H1 (cell line): ENCODE results near the gene CHD5. TPM values are rescaled to one million over a fixed set of nuclear protein-coding genes. Genes with fewer than 3 reads are reported as not detected.

Experiments used
- CTCF ChIA-PET: fragments of 300-600 bp; sonication (Branson Sonifier 250); formaldehyde crosslinking; loops from one replicate; lab custom pipeline; 2021; ENCODE audit not compliant: partially characterized antibody; lab: Charles Lee
- POLR2A ChIA-PET: fragments of 300-600 bp; sonication (Branson Sonifier 250); formaldehyde crosslinking; loops from one replicate; lab custom pipeline; 2021; ENCODE audit warnings: inconsistent platforms; ENCODE audit not compliant: partially characterized antibody; lab: Charles Lee
- DNase-seq, 2 experiments: peaks; one replicate each; pipeline versions ENCODE4 v3.0.0 to v3.0.0-alpha.2; 2010 to 2022; ENCODE audit warnings: low spot score in 2 of 2, low read depth in 1 of 2, mixed read lengths in 1 of 2
- FAIRE-seq: peaks from 2 replicates; lab custom pipeline; 2011; peaks lifted over from hg19 to GRCh38; lab: Jason Lieb, UNC
- H2AFZ ChIP-seq: 2 replicates; pipeline ENCODE4 v1.8.1; 2012; ENCODE audit warnings: low read length, inconsistent platforms
- H2AK5ac ChIP-seq: 2 replicates; pipeline ENCODE4 v1.6.1; 2013; ENCODE audit warnings: low read depth, low read length
- H2BK120ac ChIP-seq: replicated peaks from 2 replicates; pipeline ENCODE3; 2013; ENCODE audit warnings: low read depth, low read length, inconsistent platforms
- H2BK12ac ChIP-seq: 2 replicates; pipeline ENCODE4 v1.6.1; 2013; ENCODE audit warnings: low read depth, low read length
- H2BK15ac ChIP-seq: 2 replicates; pipeline ENCODE4 v1.6.1; 2013; ENCODE audit warnings: low read length
- H2BK20ac ChIP-seq: 2 replicates; pipeline ENCODE4 v1.6.1; 2013; ENCODE audit warnings: low read length
- H2BK5ac ChIP-seq: 2 replicates; pipeline ENCODE4 v1.6.1; 2013; ENCODE audit warnings: low read depth, low read length
- H3K14ac ChIP-seq: 2 replicates; pipeline ENCODE4 v1.6.1; 2013; ENCODE audit warnings: inconsistent platforms; ENCODE audit not compliant: insufficient read length
- H3K18ac ChIP-seq: 2 replicates; pipeline ENCODE4 v1.6.1; 2013; ENCODE audit warnings: low read length; ENCODE audit errors: extremely low read depth
- H3K23ac ChIP-seq: 2 replicates; pipeline ENCODE4 v1.6.1; 2013; ENCODE audit warnings: inconsistent platforms; ENCODE audit not compliant: insufficient read length
- H3K23me2 ChIP-seq: 2 replicates; pipeline ENCODE4 v1.6.1; 2013; ENCODE audit warnings: low read depth, low read length
- H3K27ac ChIP-seq: 2 replicates; pipeline ENCODE4 v1.6.1; 2011; ENCODE audit warnings: low read depth, low read length, inconsistent platforms
- H3K27me3 ChIP-seq, 4 experiments: replicated peaks in 1 of 4; 1 replicate in 1 of 4; 2 replicates in 3 of 4; pipeline versions ENCODE4 v1.6.1 to v1.8.1; 2011 to 2013; ENCODE audit warnings: low read length in 3 of 4, mild to moderate bottlenecking in 3 of 4, inconsistent platforms in 2 of 4, mixed read lengths in 2 of 4, moderate library complexity in 1 of 4; ENCODE audit not compliant: control insufficient read depth in 3 of 4, insufficient read depth in 3 of 4; ENCODE audit errors: extremely low read depth in 1 of 4
- H3K36me3 ChIP-seq, 4 experiments: 2 replicates each; pipeline versions ENCODE4 v1.6.1 to v1.8.1; 2011 to 2013; ENCODE audit warnings: mild to moderate bottlenecking in 4 of 4, low read length in 3 of 4, moderate library complexity in 2 of 4, control low read depth in 1 of 4, inconsistent platforms in 1 of 4; ENCODE audit not compliant: insufficient read depth in 4 of 4, control insufficient read depth in 2 of 4
- H3K4ac ChIP-seq: replicated peaks from 2 replicates; pipeline ENCODE3; 2013; ENCODE audit warnings: low read length, low read depth, mixed read lengths, inconsistent platforms; ENCODE audit not compliant: insufficient read length
- H3K4me1 ChIP-seq, 4 experiments: replicated peaks in 1 of 4; 1 replicate in 1 of 4; 2 replicates in 3 of 4; pipeline versions ENCODE4 v1.6.1 to v1.8.1; 2011 to 2013; ENCODE audit warnings: low read length in 3 of 4, inconsistent platforms in 2 of 4, mixed read lengths in 1 of 4; ENCODE audit not compliant: insufficient read depth in 4 of 4, control insufficient read depth in 3 of 4
- H3K4me2 ChIP-seq, 2 experiments: 2 replicates each; pipeline versions ENCODE4 v1.6.1 to v1.8.1; 2011 to 2013; ENCODE audit warnings: low read depth in 2 of 2, low read length in 2 of 2, control low read depth in 1 of 2, inconsistent platforms in 1 of 2, mild to moderate bottlenecking in 1 of 2; ENCODE audit not compliant: insufficient read depth in 1 of 2
- H3K4me3 ChIP-seq, 4 experiments: fragments of 200-600, 300-600 bp in 1 of 4; sonication (generic), shearing (Covaris generic), sonication (Bioruptor Twin) in 1 of 4; 2 replicates each; pipeline versions ENCODE4 v1.5.1 to v1.8.1; 2011 to 2016; ENCODE audit warnings: low read length in 4 of 4, low read depth in 3 of 4, control low read depth in 2 of 4, inconsistent platforms in 2 of 4, mild to moderate bottlenecking in 2 of 4, mixed read lengths in 1 of 4, moderate library complexity in 1 of 4; ENCODE audit not compliant: insufficient read depth in 2 of 4; ENCODE audit errors: extremely low read depth in 1 of 4
- H3K56ac ChIP-seq: replicated peaks from 2 replicates; pipeline ENCODE3; 2013; ENCODE audit warnings: low read depth, mild to moderate bottlenecking, mixed read lengths, low read length, inconsistent platforms; ENCODE audit not compliant: insufficient read length
- H3K79me1 ChIP-seq: 2 replicates; pipeline ENCODE4 v1.6.1; 2013; ENCODE audit warnings: low read depth, low read length, control low read depth
- H3K79me2 ChIP-seq, 2 experiments: 2 replicates each; pipeline versions ENCODE4 v1.6.1 to v1.8.1; 2012 to 2013; ENCODE audit warnings: low read length in 2 of 2, mild to moderate bottlenecking in 2 of 2, inconsistent platforms in 1 of 2; ENCODE audit not compliant: insufficient read depth in 2 of 2, control insufficient read depth in 1 of 2
- H3K9ac ChIP-seq, 4 experiments: replicated peaks in 1 of 4; 1 replicate in 1 of 4; 2 replicates in 3 of 4; pipeline versions ENCODE4 v1.6.1 to v1.8.1; 2011 to 2013; ENCODE audit warnings: low read depth in 3 of 4, low read length in 3 of 4, control low read depth in 2 of 4, mild to moderate bottlenecking in 2 of 4, moderate library complexity in 2 of 4, inconsistent platforms in 1 of 4; ENCODE audit errors: extremely low read depth in 1 of 4
- H3K9me3 ChIP-seq, 2 experiments: 2 replicates each; pipeline versions ENCODE4 v1.6.1 to v1.8.1; 2012 to 2013; ENCODE audit warnings: mild to moderate bottlenecking in 2 of 2, moderate library complexity in 2 of 2, control low read depth in 1 of 2, inconsistent platforms in 1 of 2, low read depth in 1 of 2, low read length in 1 of 2, mixed read lengths in 1 of 2; ENCODE audit not compliant: insufficient read depth in 2 of 2
- H4K20me1 ChIP-seq, 2 experiments: replicated peaks in 1 of 2; 2 replicates each; pipeline versions ENCODE3 to v1.8.1; 2011 to 2013; ENCODE audit warnings: inconsistent platforms in 2 of 2, low read length in 2 of 2, mild to moderate bottlenecking in 1 of 2; ENCODE audit not compliant: insufficient read depth in 2 of 2, control insufficient read depth in 1 of 2
- H4K5ac ChIP-seq: 2 replicates; pipeline ENCODE4 v1.6.1; 2013; ENCODE audit warnings: low read length, low read depth, mixed read lengths, inconsistent platforms; ENCODE audit not compliant: insufficient read length
- H4K8ac ChIP-seq: 2 replicates; pipeline ENCODE4 v1.8.0; 2013; ENCODE audit warnings: mild to moderate bottlenecking, moderate library complexity, low read length, inconsistent platforms; ENCODE audit not compliant: insufficient read depth; ENCODE audit errors: extremely low read depth
- H4K91ac ChIP-seq: replicated peaks from 2 replicates; pipeline ENCODE3; 2013; ENCODE audit warnings: low read length, mixed read lengths, inconsistent platforms; ENCODE audit not compliant: insufficient read length
- JUND ChIP-seq: IDR thresholded peaks from 2 replicates; pipeline ENCODE4 v1.6.1; 2011; ENCODE audit warnings: mild to moderate bottlenecking, improper control_type of control experiment, low read length
- KDM5A ChIP-seq: fragments of 200-600 bp; IDR thresholded peaks from 2 replicates; pipeline ENCODE4 v1.7.1; 2012; ENCODE audit warnings: mild to moderate bottlenecking, low read length, inconsistent platforms, mixed read lengths
- SP4 ChIP-seq: IDR thresholded peaks from 2 replicates; pipeline ENCODE4 v1.6.1; 2012; ENCODE audit warnings: low read length, inconsistent platforms
- WGBS, 2 experiments: shearing (Covaris generic) in 1 of 2; methylation state at CpG; one replicate each; pipeline versions ENCODE4 v1.1.6 to v1.1.7; 2013 to 2015; ENCODE audit warnings: low lambda C conversion rate in 2 of 2, mixed read lengths in 2 of 2, inconsistent platforms in 1 of 2, low coverage in 1 of 2, missing lambda C conversion rate in 1 of 2; ENCODE audit not compliant: insufficient replicate concordance in 2 of 2, insufficient coverage in 1 of 2, insufficient read length in 1 of 2; ENCODE audit errors: extremely low coverage in 1 of 2, missing lambda C conversion rate in 1 of 2; 5-methylcytosine and 5-hydroxymethylcytosine counted together
- polyA plus RNA-seq, 7 experiments: library from polyadenylated mRNA; depleted of rRNA in 3 of 7; stranded (reverse) in 5 of 7; unstranded in 2 of 7; fragments of >200 nt in 5 of 7; fragments of 200-250 nt in 2 of 7; gene quantifications; 1 replicate in 5 of 7; 2 replicates in 1 of 7; 4 replicates in 1 of 7; pipeline versions ENCODE4 v1.2.1 to v1.2.3, GENCODE V29; 2011 to 2013; ENCODE audit warnings: missing spikeins in 2 of 7, mixed read lengths in 2 of 7
- total RNA-seq: library from RNA; stranded (reverse); fragmentation: NEBNext Ultra II Directional; extraction: Animal tissue kit (Norgen Biotek cat#: 25700); gene quantifications from 2 replicates; pipeline ENCODE4 v1.2.1, GENCODE V29; 2021

CHD5 gene
- total and polyA plus RNA-seq, 2 of the 8 experiments (the other 6 are each of a cell fraction or from before 2014, with no cell fraction given): 0.42 to 1.8 TPM

DNA sequence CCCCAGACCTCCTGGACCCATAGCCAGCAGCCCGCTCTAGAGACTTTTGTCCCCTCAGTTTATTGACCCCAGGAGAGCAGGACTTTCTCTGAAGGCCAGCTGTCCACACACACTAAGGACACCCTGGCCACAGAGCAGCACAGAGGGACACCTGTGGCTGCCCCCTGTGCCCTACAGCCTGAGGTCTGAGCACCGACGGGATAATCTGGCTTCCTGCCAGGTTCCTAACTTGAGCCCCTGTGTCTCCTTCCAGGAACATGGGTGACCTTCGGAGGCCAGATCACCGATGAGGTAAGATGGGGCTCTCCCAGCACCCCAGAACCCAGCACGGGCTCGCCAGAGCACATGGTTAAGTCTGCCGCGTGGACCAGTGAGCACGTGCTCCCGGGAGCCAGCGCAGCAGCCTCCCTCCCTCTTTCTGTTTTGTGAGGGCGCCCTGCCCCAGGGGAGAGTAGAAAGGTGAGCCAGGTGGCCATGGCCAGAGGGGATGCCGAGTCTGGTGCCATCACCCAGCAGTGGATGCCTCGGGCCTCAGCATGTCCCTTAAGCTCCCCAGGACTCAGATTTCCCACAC lies 106.6 kb downstream of the CHD5 start:
- Histone ChIP-seq H3K4me3 (no peak overlapping the region), H3K79me2 (no peaks in the 10 kb centered on the region), H4K20me1 (peaks cover 0 to 2% of the 10 kb centered on the region in 2 experiments), H3K18ac (no peak overlapping the region), H3K4ac (no peak overlapping the region), H2AFZ (no peak overlapping the region), H3K56ac (no peak overlapping the region), H4K91ac (no peak overlapping the region), H2BK5ac (no peak overlapping the region; the same call in 1 of the 2 replicates), H3K9ac (no peak overlapping the region), H3K4me2 (no peak overlapping the region), H3K79me1 (no peaks in the 10 kb centered on the region), H3K23me2 (no peaks in the 10 kb centered on the region), H2BK15ac (no peak overlapping the region), H3K36me3 (no peaks in the 10 kb centered on the region), H3K4me1 (peaks cover 0 to 2% (median under 1%) of the 10 kb centered on the region in 4 experiments; a peak in 3 of 7 replicates), H3K27ac (no peak overlapping the region), H3K27me3 (no peaks in the 10 kb centered on the region; a peak in 1 of 7 replicates), H4K5ac (no peak overlapping the region), H2AK5ac (no peak overlapping the region), H3K9me3 (no peaks in the 10 kb centered on the region), H2BK12ac (no peak overlapping the region), H2BK20ac (no peak overlapping the region), H3K14ac (no peak overlapping the region), H4K8ac (no peak overlapping the region; the same call in 1 of the 2 replicates), H3K23ac (no peak overlapping the region), H2BK120ac (no peak overlapping the region)
- POLR2A ChIA-PET: no interaction called here
- CTCF ChIA-PET: interaction anchor here (0.5 to 4.6 kb wide), 9 partner anchors 10 to 247 kb away, joined by 3 to 22 read pairs (median 4); no protein-coding TSS in a partner anchor
- WGBS, 2 experiments: 90% methylated on average over 9 of the region's 15 CpGs; no CpG with 5 or more reads in 1 of the 2 experiments
- FAIRE-seq (no peak), DNase-seq (no peak)
- no peak for TF ChIP-seq JUND
- TF ChIP-seq KDM5A: no peak
- TF ChIP-seq SP4: no peak
